Epithelial cell of proximal tubule (primary cell): Measurements from ENCODE around the gene RHOF. TPM values are rescaled to one million over a fixed set of nuclear protein-coding genes. Genes with fewer than 3 reads are reported as not detected.

Experiments used
- DNase-seq: peaks from one replicate; pipeline ENCODE4 v3.0.0-alpha.2; 2011; ENCODE audit warnings: low read depth
- H3K4me3 ChIP-seq: 2 replicates; pipeline ENCODE4 v1.5.1; 2011; ENCODE audit warnings: low read depth, mild to moderate bottlenecking, low read length
- total RNA-seq: library from RNA; depleted of rRNA; stranded (reverse); fragments of >200 nt; gene quantifications from 2 replicates; pipeline ENCODE4 v1.2.3, GENCODE V29; 2015
- TF ChIP-seq, protein P1 (sequence below): conservative IDR thresholded peaks from 2 replicates; pipeline ENCODE4 v1.5.1; 2012; ENCODE audit warnings: low read depth, mild to moderate bottlenecking, low read length

RHOF gene
- total RNA-seq, 1 donor from 2014 or later, result 180 TPM

DNA sequence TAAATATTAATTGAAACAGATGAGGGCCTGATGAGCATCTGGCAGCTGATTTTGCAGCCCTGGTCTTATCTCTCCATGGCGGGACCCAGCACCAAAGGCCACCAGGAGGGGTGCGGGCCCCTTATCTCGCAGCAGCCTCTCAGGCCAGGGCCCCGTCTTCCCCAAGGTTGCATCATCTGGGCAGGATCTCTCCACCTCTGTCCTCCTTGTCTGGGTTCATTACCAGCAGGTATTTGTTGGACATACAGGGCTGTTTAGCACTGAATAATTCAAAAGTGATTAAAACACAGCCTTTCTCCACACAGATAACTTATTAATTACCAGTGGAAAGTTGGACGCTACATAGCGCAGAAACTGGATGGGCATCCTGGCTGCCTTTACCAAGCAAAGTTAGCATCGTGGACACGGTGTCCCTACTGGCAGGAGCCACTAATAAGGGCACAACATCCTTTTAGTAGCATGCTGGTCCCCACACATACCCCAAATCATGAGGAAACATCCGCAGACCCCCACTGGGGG lies 55.1 kb downstream of the RHOF start:
- no peak overlapping the region for H3K4me3 ChIP-seq
- no peak for DNase-seq
- TF ChIP-seq, protein P1, sequence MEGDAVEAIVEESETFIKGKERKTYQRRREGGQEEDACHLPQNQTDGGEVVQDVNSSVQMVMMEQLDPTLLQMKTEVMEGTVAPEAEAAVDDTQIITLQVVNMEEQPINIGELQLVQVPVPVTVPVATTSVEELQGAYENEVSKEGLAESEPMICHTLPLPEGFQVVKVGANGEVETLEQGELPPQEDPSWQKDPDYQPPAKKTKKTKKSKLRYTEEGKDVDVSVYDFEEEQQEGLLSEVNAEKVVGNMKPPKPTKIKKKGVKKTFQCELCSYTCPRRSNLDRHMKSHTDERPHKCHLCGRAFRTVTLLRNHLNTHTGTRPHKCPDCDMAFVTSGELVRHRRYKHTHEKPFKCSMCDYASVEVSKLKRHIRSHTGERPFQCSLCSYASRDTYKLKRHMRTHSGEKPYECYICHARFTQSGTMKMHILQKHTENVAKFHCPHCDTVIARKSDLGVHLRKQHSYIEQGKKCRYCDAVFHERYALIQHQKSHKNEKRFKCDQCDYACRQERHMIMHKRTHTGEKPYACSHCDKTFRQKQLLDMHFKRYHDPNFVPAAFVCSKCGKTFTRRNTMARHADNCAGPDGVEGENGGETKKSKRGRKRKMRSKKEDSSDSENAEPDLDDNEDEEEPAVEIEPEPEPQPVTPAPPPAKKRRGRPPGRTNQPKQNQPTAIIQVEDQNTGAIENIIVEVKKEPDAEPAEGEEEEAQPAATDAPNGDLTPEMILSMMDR, result no peak

DNA sequence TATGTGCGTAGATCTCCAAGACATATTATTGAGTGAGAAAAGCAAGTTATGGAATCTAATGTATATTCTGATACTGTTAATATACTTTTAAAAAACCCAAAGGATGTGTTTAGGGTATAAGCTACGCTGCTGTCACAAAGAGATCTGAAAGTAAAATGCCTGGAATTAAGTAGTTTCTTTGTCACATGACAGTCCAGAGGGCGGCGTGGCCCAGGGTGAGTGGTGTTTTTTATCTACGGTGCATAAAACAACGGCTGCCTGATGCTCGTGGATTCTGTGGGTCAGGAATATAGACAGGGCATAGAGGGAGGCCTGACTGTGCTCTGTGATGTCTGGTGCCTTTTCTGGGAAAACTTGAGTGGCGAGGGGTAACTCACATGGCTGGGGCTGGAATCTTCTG lies 59.6 kb downstream of the RHOF start:
- TF ChIP-seq, protein P1, result no peak
- H3K4me3 ChIP-seq, result no peak overlapping the region
- DNase-seq, result no peak

DNA sequence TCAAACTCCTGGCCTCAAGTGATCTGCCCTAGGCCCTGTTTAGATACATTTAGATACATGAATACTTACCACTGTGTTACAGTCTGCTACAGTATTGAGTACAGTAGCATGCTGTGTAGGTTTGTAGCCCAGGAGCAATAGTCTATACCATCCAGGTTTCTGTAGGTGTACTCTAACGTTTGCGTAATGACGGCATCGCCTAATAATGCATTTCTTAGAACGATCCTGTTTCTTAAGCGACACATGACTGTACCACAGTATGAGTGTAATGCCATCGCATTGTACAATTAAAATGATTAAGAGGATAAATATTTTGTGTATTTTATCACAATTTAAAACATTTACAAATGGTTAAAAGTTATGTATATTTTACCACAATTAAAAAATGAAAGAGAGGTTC lies 62.0 kb downstream of the RHOF start:
- TF ChIP-seq, protein P1, result no peak
- H3K4me3 ChIP-seq, result no peak overlapping the region
- DNase-seq, result no peak

DNA sequence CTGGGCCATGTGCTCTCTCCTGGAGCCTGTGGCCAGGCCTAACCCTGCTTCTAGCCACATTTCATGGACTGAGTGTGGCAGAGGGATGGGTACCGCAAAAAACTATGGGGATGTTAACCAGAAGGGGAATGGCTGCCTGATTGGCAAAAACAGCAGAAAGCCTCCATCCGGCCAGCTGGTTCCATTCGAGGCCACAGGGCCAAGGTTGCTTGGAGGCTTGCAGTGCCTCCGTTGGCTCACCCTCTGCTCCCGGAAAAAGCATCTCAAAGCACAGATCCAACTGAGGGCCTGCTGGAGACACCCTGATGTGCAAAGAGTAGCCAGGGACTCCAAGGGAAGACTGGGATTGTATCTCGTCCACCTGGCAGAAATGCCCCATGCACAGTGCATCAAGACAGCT lies 64.5 kb downstream of the RHOF start:
- TF ChIP-seq, protein P1, result no peak
- no peak for DNase-seq
- no peak overlapping the region for H3K4me3 ChIP-seq

Other genes with a start within 250 kb of the RHOF start
- 23.8 and 33.1 TPM in 2 replicates for gene KDM2B, start 212.7 kb downstream of the RHOF start, total RNA-seq
- 19.4 and 20.1 TPM in 2 replicates for gene ORAI1, start 167.2 kb downstream of the RHOF start, total RNA-seq
- gene MORN3, start 124.0 kb downstream of the RHOF start, total RNA-seq, result 0.81 TPM in 1 of 2 replicates, not detected in the other
- gene TMEM120B, start 80.9 kb downstream of the RHOF start, total RNA-seq, result 5.5 and 12.4 TPM in 2 replicates
- 4.4 and 5.2 TPM in 2 replicates for gene SETD1B, start 10.3 kb upstream of the RHOF start, total RNA-seq
- gene HPD, start 65.2 kb upstream of the RHOF start, total RNA-seq, result 0.12 TPM in 1 of 2 replicates, not detected in the other
- gene PSMD9, start 95.1 kb upstream of the RHOF start, total RNA-seq, result 44.2 and 108 TPM in 2 replicates
- 2.2 and 4.6 TPM in 2 replicates for gene CFAP251, start 124.9 kb upstream of the RHOF start, total RNA-seq
- 12.4 and 15.3 TPM in 2 replicates for gene BCL7A, start 228.2 kb upstream of the RHOF start, total RNA-seq